HCT116 (cell line): ENCODE results near the gene CEMP1. TPM values are rescaled to one million over a fixed set of nuclear protein-coding genes. Genes with fewer than 3 reads are reported as not detected.

Experiments used
- ATAC-seq: fragments of 200-7000 bp; cut with Tn5 transposase; 2 replicates; pipeline ENCODE4 v1.9.1; 2020; ENCODE audit warnings: mild to moderate bottlenecking, moderate library complexity
- BruUV-seq: library from RNA; stranded (reverse); fragments of 400-500 nt; replicated peaks from 2 replicates; lab custom pipeline; 2021; lab: Mats Ljungman, UMichigan
- CTCF ChIA-PET: fragments of 300-600 bp; sonication (Branson Sonifier 250); formaldehyde crosslinking; loops from one replicate; lab custom pipeline; 2021; ENCODE audit warnings: antibody characterized with exemption; lab: Charles Lee
- POLR2A ChIA-PET: fragments of 300-600, 350-600 bp; sonication (Branson Sonifier 250); formaldehyde crosslinking; loops from one replicate; lab custom pipeline; 2021; ENCODE audit warnings: antibody characterized with exemption; lab: Charles Lee
- RAD21 ChIA-PET, 2 experiments: fragments of 300-600 bp; sonication (Branson Sonifier 250); formaldehyde crosslinking; loops; one replicate each; lab custom pipeline; 2023; ENCODE audit warnings: low total read pairs in 2 of 2; ENCODE audit not compliant: uncharacterized antibody in 2 of 2, unreplicated experiment in 2 of 2, low non-redundant PET in 1 of 2; lab: Charles Lee
- DNase-seq: peaks from one replicate; pipeline ENCODE4 v3.0.0-alpha.2; 2010; ENCODE audit warnings: low read depth, low spot score
- H2AFZ ChIP-seq: fragments of 200-600 bp; shearing (Covaris generic), sonication (generic); 2 replicates; pipeline ENCODE4 v1.6.1; 2017; ENCODE audit warnings: low read depth, mixed run types, mixed read lengths, antibody characterized with exemption, low read length; ENCODE audit not compliant: poor library complexity, severe bottlenecking
- H3K27ac ChIP-seq: 2 replicates; pipeline ENCODE4 v1.5.1; 2012; ENCODE audit warnings: low read depth, low read length
- H3K27me3 ChIP-seq: fragments of 200-600 bp; sonication (generic); 2 replicates; pipeline ENCODE4 v1.6.1; 2016; ENCODE audit warnings: mixed run types, low read length, mixed read lengths; ENCODE audit not compliant: insufficient read depth
- H3K36me3 ChIP-seq, 2 experiments: fragments of 200-500 bp in 1 of 2; fragments of 200-600 bp in 1 of 2; sonication (Bioruptor generic) in 1 of 2; sonication (generic) in 1 of 2; 2 replicates each; pipeline versions ENCODE4 v1.5.1 to v1.6.1; 2014 to 2016; ENCODE audit warnings: low read length in 2 of 2, inconsistent platforms in 1 of 2, mixed read lengths in 1 of 2, mixed run types in 1 of 2; ENCODE audit not compliant: insufficient read depth in 2 of 2, control insufficient read depth in 1 of 2
- H3K4me1 ChIP-seq, 2 experiments: fragments of 200-600 bp in 1 of 2; sonication (generic) in 1 of 2; 2 replicates each; pipeline versions ENCODE4 v1.5.1 to v1.6.1; 2012 to 2017; ENCODE audit warnings: low read length in 2 of 2, inconsistent platforms in 1 of 2, mild to moderate bottlenecking in 1 of 2, mixed read lengths in 1 of 2, mixed run types in 1 of 2, moderate library complexity in 1 of 2; ENCODE audit not compliant: insufficient read depth in 2 of 2, control insufficient read depth in 1 of 2
- H3K4me2 ChIP-seq: fragments of 200-600 bp; sonication (generic); 2 replicates; pipeline ENCODE4 v1.6.1; 2017; ENCODE audit warnings: mixed run types, low read length, mixed read lengths
- H3K4me3 ChIP-seq, 2 experiments: fragments of 200-600 bp in 1 of 2; sonication (generic) in 1 of 2; replicated peaks in 1 of 2; 2 replicates each; pipeline ENCODE4 v1.5.1; 2011 to 2016; ENCODE audit warnings: low read length in 2 of 2, control low read depth in 1 of 2, low read depth in 1 of 2, mild to moderate bottlenecking in 1 of 2, mixed read lengths in 1 of 2, mixed run types in 1 of 2
- H3K79me2 ChIP-seq: fragments of 200-600 bp; sonication (generic); 2 replicates; pipeline ENCODE4 v1.6.1; 2017; ENCODE audit warnings: mild to moderate bottlenecking, mixed run types, low read length, moderate library complexity, mixed read lengths; ENCODE audit not compliant: insufficient read depth
- H3K9ac ChIP-seq: fragments of 200-600 bp; sonication (generic); 2 replicates; pipeline ENCODE4 v1.6.1; 2016; ENCODE audit warnings: low read length, mixed read lengths
- H3K9me2 ChIP-seq: fragments of 200-600 bp; sonication (generic), shearing (Covaris generic); 2 replicates; pipeline ENCODE4 v1.6.1; 2017; ENCODE audit warnings: mixed run types, mild to moderate bottlenecking, moderate library complexity; ENCODE audit not compliant: insufficient read depth
- H3K9me3 ChIP-seq, 2 experiments: fragments of 200-500 bp in 1 of 2; fragments of 200-600 bp in 1 of 2; sonication (Bioruptor generic) in 1 of 2; sonication (generic) in 1 of 2; 2 replicates each; pipeline ENCODE4 v1.6.1; 2014 to 2017; ENCODE audit warnings: low read length in 2 of 2, mixed read lengths in 2 of 2, inconsistent platforms in 1 of 2, low read depth in 1 of 2, mild to moderate bottlenecking in 1 of 2, mixed run types in 1 of 2, moderate library complexity in 1 of 2; ENCODE audit not compliant: control insufficient read depth in 1 of 2, insufficient read depth in 1 of 2
- H4K20me1 ChIP-seq: fragments of 200-600 bp; sonication (generic), shearing (Covaris generic); 2 replicates; pipeline ENCODE4 v1.6.1; 2017; ENCODE audit warnings: mixed run types, mild to moderate bottlenecking, moderate library complexity; ENCODE audit not compliant: insufficient read depth
- ATF3 ChIP-seq: IDR thresholded peaks from 2 replicates; pipeline ENCODE4 v1.6.1; 2012
- CEBPB ChIP-seq: IDR thresholded peaks from 2 replicates; pipeline ENCODE4 v1.6.1; 2012; ENCODE audit warnings: low read depth
- ELF1 ChIP-seq: IDR thresholded peaks from 2 replicates; pipeline ENCODE4 v1.6.1; 2012; ENCODE audit warnings: low read depth, borderline replicate concordance
- EZH2 ChIP-seq: fragments of 200-600 bp; sonication (generic); IDR thresholded peaks from 2 replicates; pipeline ENCODE4 v1.6.1; 2017; ENCODE audit warnings: antibody characterized with exemption, mixed run types
- EZH2phosphoT487 ChIP-seq: fragments of 200-600 bp; IDR thresholded peaks from 2 replicates; pipeline ENCODE4 v1.6.1; 2018; ENCODE audit warnings: antibody characterized with exemption, borderline replicate concordance
- FOSL1 ChIP-seq: IDR thresholded peaks from 2 replicates; pipeline ENCODE4 v1.6.1; 2012; ENCODE audit warnings: low read depth
- JUND ChIP-seq: IDR thresholded peaks from 2 replicates; pipeline ENCODE4 v1.6.1; 2012
- POLR2A ChIP-seq: IDR thresholded peaks from 2 replicates; pipeline ENCODE4 v1.7.0; 2011; ENCODE audit warnings: borderline replicate concordance; ENCODE audit not compliant: insufficient read depth, insufficient read length; ENCODE audit errors: extremely low read depth
- RAD21 ChIP-seq: IDR thresholded peaks from 2 replicates; pipeline ENCODE4 v1.6.1; 2012; ENCODE audit warnings: low read depth, mild to moderate bottlenecking
- SIN3A ChIP-seq: IDR thresholded peaks from 2 replicates; pipeline ENCODE4 v1.6.1; 2012; ENCODE audit warnings: low read depth
- SP1 ChIP-seq: IDR thresholded peaks from 2 replicates; pipeline ENCODE4 v1.6.1; 2012; ENCODE audit warnings: low read depth
- SRF ChIP-seq: IDR thresholded peaks from 2 replicates; pipeline ENCODE4 v1.6.1; 2012; ENCODE audit warnings: low read depth
- TCF7L2 ChIP-seq: IDR thresholded peaks from 2 replicates; pipeline ENCODE4 v1.7.0; 2011; ENCODE audit warnings: borderline replicate concordance, inconsistent platforms; ENCODE audit not compliant: insufficient read depth, insufficient read length; ENCODE audit errors: extremely low read depth
- ZBTB33 ChIP-seq: IDR thresholded peaks from 2 replicates; pipeline ENCODE4 v1.6.1; 2011; ENCODE audit warnings: mild to moderate bottlenecking, low read length, moderate library complexity; ENCODE audit not compliant: insufficient replicate concordance; ENCODE audit errors: extremely low read depth
- ZFX ChIP-seq: fragments of 450-650 bp; IDR thresholded peaks from 2 replicates; pipeline ENCODE4 v1.6.1; 2017
- ZNF274 ChIP-seq: fragments of 200-500 bp; sonication (Bioruptor generic); IDR thresholded peaks from 2 replicates; pipeline ENCODE4 v1.6.1; 2014; ENCODE audit warnings: mild to moderate bottlenecking, low read depth, low read length, inconsistent platforms
- intact Hi-C: fragments of 100-400 bp; cut with micrococcal nuclease; formaldehyde crosslinking; loops from 2 replicates; pipeline ENCODE4 v1.10.0; 2022
- total RNA-seq: library from RNA; stranded (reverse); gene quantifications from one replicate; pipeline ENCODE4 v1.2.1, GENCODE V29; 2021; ENCODE audit not compliant: unreplicated experiment
- TF ChIP-seq, protein P1 (sequence below), 3 experiments: fragments of 200-600 bp in 1 of 3; sonication (generic) in 1 of 3; IDR thresholded peaks in 2 of 3; conservative IDR thresholded peaks in 1 of 3; 2 replicates each; pipeline ENCODE4 v1.5.1; 2012 to 2017; ENCODE audit warnings: low read depth in 2 of 3, low read length in 2 of 3, antibody characterized with exemption in 1 of 3, borderline replicate concordance in 1 of 3, control low read depth in 1 of 3, mild to moderate bottlenecking in 1 of 3, mixed read lengths in 1 of 3, mixed run types in 1 of 3, moderate library complexity in 1 of 3; ENCODE audit not compliant: insufficient read depth in 1 of 3

Gene CEMP1
- total RNA-seq, 1 experiment from 2014 or later, result 0.32 TPM

- Histone ChIP-seq H3K4me2 (no peak overlapping the region), H3K4me1 (peaks cover 3 to 12% of the 10 kb centered on the region in 2 experiments; a peak in 3 of 4 replicates), H3K27me3 (no peaks in the 10 kb centered on the region), H2AFZ (no peak overlapping the region), H4K20me1 (no peaks in the 10 kb centered on the region), H3K79me2 (no peaks in the 10 kb centered on the region), H3K9me3 (no peaks in the 10 kb centered on the region), H3K36me3 (peaks cover 0 to 4% of the 10 kb centered on the region in 2 experiments; a peak in 1 of 4 replicates), H3K9me2 (no peaks in the 10 kb centered on the region), H3K4me3 (no peak overlapping the region), H3K27ac (no peak overlapping the region), H3K9ac (no peak overlapping the region)
- DNase-seq, result no peak
- CTCF ChIA-PET, result no interaction called here
- intact Hi-C loops, result no loop called here
- POLR2A ChIA-PET, result no interaction called here
- no TSS peak for BruUV-seq
- RAD21 ChIA-PET, result no interaction called here
- ATAC-seq, result no peak
- TF ChIP-seq ATF3 (no peak), FOSL1 (no peak), SIN3A (no peak), CEBPB (no peak), ZBTB33 (no peak), ZFX (no peak), SRF (no peak), ELF1 (no peak), EZH2 (no peak), SP1 (no peak), POLR2A (no peak), RAD21 (no peak), ZNF274 (no peak), EZH2phosphoT487 (no peak), TCF7L2 (no peak), JUND (no peak)
- TF ChIP-seq, protein P1, sequence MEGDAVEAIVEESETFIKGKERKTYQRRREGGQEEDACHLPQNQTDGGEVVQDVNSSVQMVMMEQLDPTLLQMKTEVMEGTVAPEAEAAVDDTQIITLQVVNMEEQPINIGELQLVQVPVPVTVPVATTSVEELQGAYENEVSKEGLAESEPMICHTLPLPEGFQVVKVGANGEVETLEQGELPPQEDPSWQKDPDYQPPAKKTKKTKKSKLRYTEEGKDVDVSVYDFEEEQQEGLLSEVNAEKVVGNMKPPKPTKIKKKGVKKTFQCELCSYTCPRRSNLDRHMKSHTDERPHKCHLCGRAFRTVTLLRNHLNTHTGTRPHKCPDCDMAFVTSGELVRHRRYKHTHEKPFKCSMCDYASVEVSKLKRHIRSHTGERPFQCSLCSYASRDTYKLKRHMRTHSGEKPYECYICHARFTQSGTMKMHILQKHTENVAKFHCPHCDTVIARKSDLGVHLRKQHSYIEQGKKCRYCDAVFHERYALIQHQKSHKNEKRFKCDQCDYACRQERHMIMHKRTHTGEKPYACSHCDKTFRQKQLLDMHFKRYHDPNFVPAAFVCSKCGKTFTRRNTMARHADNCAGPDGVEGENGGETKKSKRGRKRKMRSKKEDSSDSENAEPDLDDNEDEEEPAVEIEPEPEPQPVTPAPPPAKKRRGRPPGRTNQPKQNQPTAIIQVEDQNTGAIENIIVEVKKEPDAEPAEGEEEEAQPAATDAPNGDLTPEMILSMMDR (IDR thresholded peaks at IDR 0.05 in 2 of 3, conservative IDR thresholded peaks at IDR 0.05 in 1 of 3; ENCODE audit: borderline replicate concordance in 1 of 3, insufficient read depth in 1 of 3, low read depth in 2 of 3, low read length in 2 of 3), result no peak
Measured at GRCh38 chr16:2498531-2499253, 32.5 kb downstream of the CEMP1 start.
